SK-N-SH (cell line): ENCODE measurements around the gene NPAS3. TPM values are rescaled to one million over a fixed set of nuclear protein-coding genes. Genes with fewer than 3 reads are reported as not detected.

Source experiments
- CTCF ChIA-PET: fragments of 300-600, 350-600 bp; formaldehyde crosslinking; extraction: SDS; loops from one replicate; lab custom pipeline; 2021; lab: Yijun Ruan, JAX
- POLR2A ChIA-PET: fragments of 350-600 bp; sonication (Branson Sonifier 250); formaldehyde crosslinking; extraction: SDS; loops from one replicate; lab custom pipeline; 2020; ENCODE audit warnings: antibody characterized with exemption, inconsistent platforms; lab: Yijun Ruan, JAX
- DNase-seq: peaks from one replicate; pipeline ENCODE4 v3.0.0; 2012
- H2AFZ ChIP-seq: fragments of 200-600 bp; sonication (generic); 2 replicates; pipeline ENCODE4 v1.8.1; 2016; ENCODE audit warnings: antibody characterized with exemption, mild to moderate bottlenecking, low read depth
- H3F3A ChIP-seq: fragments of 200-600 bp; sonication (generic); replicated peaks from 2 replicates; pipeline ENCODE3; 2016; ENCODE audit warnings: antibody characterized with exemption, mild to moderate bottlenecking; ENCODE audit not compliant: insufficient read depth
- H3K27ac ChIP-seq, 2 experiments: fragments of 200-500 bp in 1 of 2; fragments of 200-600 bp in 1 of 2; sonication (Bioruptor generic) in 1 of 2; sonication (generic), shearing (Covaris generic) in 1 of 2; 2 replicates each; pipeline versions ENCODE4 v1.5.1 to v1.6.1; 2014 to 2016; ENCODE audit warnings: low read depth in 2 of 2, inconsistent platforms in 1 of 2, low read length in 1 of 2, mild to moderate bottlenecking in 1 of 2, mixed read lengths in 1 of 2
- H3K27me3 ChIP-seq: fragments of 200-600 bp; sonication (generic), shearing (Covaris generic); 2 replicates; pipeline ENCODE4 v1.6.1; 2016; ENCODE audit warnings: mixed run types; ENCODE audit not compliant: insufficient read depth
- H3K36me3 ChIP-seq, 2 experiments: fragments of 200-500 bp in 1 of 2; fragments of 200-600 bp in 1 of 2; sonication (Bioruptor generic) in 1 of 2; sonication (generic) in 1 of 2; replicated peaks in 1 of 2; 2 replicates each; pipeline versions ENCODE3 to v1.5.1; 2014 to 2016; ENCODE audit warnings: low read length in 1 of 2, mild to moderate bottlenecking in 1 of 2; ENCODE audit not compliant: insufficient read depth in 2 of 2, control insufficient read depth in 1 of 2
- H3K4me1 ChIP-seq, 2 experiments: fragments of 200-500 bp in 1 of 2; fragments of 200-600 bp in 1 of 2; sonication (Bioruptor generic) in 1 of 2; sonication (generic), shearing (Covaris generic) in 1 of 2; 2 replicates each; pipeline versions ENCODE4 v1.5.1 to v1.6.1; 2014 to 2016; ENCODE audit warnings: low read depth in 1 of 2, low read length in 1 of 2, mixed run types in 1 of 2; ENCODE audit not compliant: insufficient read depth in 2 of 2, control insufficient read depth in 1 of 2
- H3K4me2 ChIP-seq: fragments of 200-600 bp; sonication (generic), shearing (Covaris generic); 2 replicates; pipeline ENCODE4 v1.6.1; 2017; ENCODE audit warnings: mixed run types
- H3K4me3 ChIP-seq, 2 experiments: fragments of 200-500 bp in 1 of 2; fragments of 200-600 bp in 1 of 2; sonication (Bioruptor generic) in 1 of 2; sonication (generic), shearing (Covaris generic) in 1 of 2; 2 replicates each; pipeline versions ENCODE4 v1.5.1 to v1.8.1; 2014 to 2016; ENCODE audit warnings: low read depth in 2 of 2, inconsistent platforms in 1 of 2, low read length in 1 of 2, mild to moderate bottlenecking in 1 of 2, mixed read lengths in 1 of 2, moderate library complexity in 1 of 2
- H3K79me2 ChIP-seq: fragments of 200-600 bp; sonication (generic); 2 replicates; pipeline ENCODE4 v1.8.1; 2017; ENCODE audit warnings: mild to moderate bottlenecking; ENCODE audit not compliant: insufficient read depth
- H3K9ac ChIP-seq: fragments of 200-600 bp; sonication (generic); 2 replicates; pipeline ENCODE4 v1.6.1; 2017; ENCODE audit warnings: mixed run types
- H3K9me2 ChIP-seq: fragments of 200-600 bp; sonication (generic); 2 replicates; pipeline ENCODE4 v1.6.1; 2017; ENCODE audit warnings: mixed run types
- H3K9me3 ChIP-seq: fragments of 200-600 bp; sonication (generic); 2 replicates; pipeline ENCODE4 v1.6.1; 2017; ENCODE audit warnings: mixed run types, mild to moderate bottlenecking, moderate library complexity
- H4K20me1 ChIP-seq: fragments of 200-600 bp; sonication (generic); 2 replicates; pipeline ENCODE4 v1.6.1; 2017; ENCODE audit warnings: mild to moderate bottlenecking, mixed run types; ENCODE audit not compliant: insufficient read depth
- ELF1 ChIP-seq: IDR thresholded peaks from 2 replicates; pipeline ENCODE4 v1.4.0; 2012
- EP300 ChIP-seq, 2 experiments: IDR thresholded peaks; 2 replicates each; pipeline versions ENCODE4 v1.4.0 to v1.6.1; 2012; ENCODE audit warnings: borderline replicate concordance in 1 of 2, low read depth in 1 of 2, low read length in 1 of 2
- EZH2phosphoT487 ChIP-seq: fragments of 200-600 bp; sonication (generic); IDR thresholded peaks from 2 replicates; pipeline ENCODE4 v1.6.1; 2017; ENCODE audit warnings: low read depth, mixed run types, mild to moderate bottlenecking, antibody characterized with exemption, moderate library complexity, borderline replicate concordance
- FOXJ3 ChIP-seq: sonication (generic); formaldehyde crosslinking; IDR thresholded peaks from 2 replicates; pipeline ENCODE4 v1.5.1; 2020; ENCODE audit warnings: mild to moderate bottlenecking, missing genetic modification reagents
- POLR2AphosphoS5 ChIP-seq: IDR thresholded peaks from 2 replicates; pipeline ENCODE4 v1.6.1; 2012; ENCODE audit warnings: low read depth, low read length
- RFX5 ChIP-seq: IDR thresholded peaks from 2 replicates; pipeline ENCODE4 v1.6.1; 2012; ENCODE audit warnings: mild to moderate bottlenecking, improper control_type of control experiment, low read length
- SMC3 ChIP-seq: IDR thresholded peaks from 2 replicates; pipeline ENCODE4 v1.6.1; 2012; ENCODE audit warnings: low read depth, low read length, improper control_type of control experiment
- TAF1 ChIP-seq: IDR thresholded peaks from 2 replicates; pipeline ENCODE4 v1.6.1; 2012; ENCODE audit warnings: low read depth, mild to moderate bottlenecking, low read length, moderate library complexity, borderline replicate concordance
- TCF12 ChIP-seq: IDR thresholded peaks from 2 replicates; pipeline ENCODE4 v1.4.0; 2012
- TEAD4 ChIP-seq: IDR thresholded peaks from 2 replicates; pipeline ENCODE4 v1.4.0; 2012; ENCODE audit warnings: mild to moderate bottlenecking, borderline replicate concordance; ENCODE audit not compliant: insufficient read depth
- YY1 ChIP-seq: IDR thresholded peaks from 2 replicates; pipeline ENCODE4 v1.4.0; 2012; ENCODE audit warnings: low read depth, mild to moderate bottlenecking
- WGBS: methylation state at CpG from one replicate; pipeline ENCODE4 v1.1.6; 2017; ENCODE audit warnings: low lambda C conversion rate; 5-methylcytosine and 5-hydroxymethylcytosine counted together
- polyA plus RNA-seq, 3 experiments: library from polyadenylated mRNA; depleted of rRNA; stranded (reverse); fragments of >200 nt; gene quantifications; 2 replicates each; pipeline ENCODE4 v1.2.3, GENCODE V29; 2012
- TF ChIP-seq, protein P1 (sequence below): fragments of 150-350 bp; IDR thresholded peaks from 2 replicates; pipeline ENCODE4 v1.6.1; 2017; ENCODE audit warnings: antibody characterized with exemption, low read length, low read depth, borderline replicate concordance
- TF ChIP-seq, protein P2 (sequence below): fragments of 200-600 bp; sonication (generic); IDR thresholded peaks from 2 replicates; pipeline ENCODE4 v1.6.1; 2017; ENCODE audit warnings: antibody characterized with exemption, mild to moderate bottlenecking, moderate library complexity
- TF ChIP-seq, protein P3 (sequence below): fragments of 150-350 bp; IDR thresholded peaks from 2 replicates; pipeline ENCODE4 v1.6.1; 2016; ENCODE audit warnings: mild to moderate bottlenecking, low read depth, low read length
- TF ChIP-seq, protein P4 (sequence below): IDR thresholded peaks from 2 replicates; pipeline ENCODE4 v1.4.0; 2012; ENCODE audit warnings: low read depth, borderline replicate concordance

Gene NPAS3
- polyA plus RNA-seq, 1 of the 3 experiments (the other 2 are of a cell fraction) = 4.3 TPM

DNA sequence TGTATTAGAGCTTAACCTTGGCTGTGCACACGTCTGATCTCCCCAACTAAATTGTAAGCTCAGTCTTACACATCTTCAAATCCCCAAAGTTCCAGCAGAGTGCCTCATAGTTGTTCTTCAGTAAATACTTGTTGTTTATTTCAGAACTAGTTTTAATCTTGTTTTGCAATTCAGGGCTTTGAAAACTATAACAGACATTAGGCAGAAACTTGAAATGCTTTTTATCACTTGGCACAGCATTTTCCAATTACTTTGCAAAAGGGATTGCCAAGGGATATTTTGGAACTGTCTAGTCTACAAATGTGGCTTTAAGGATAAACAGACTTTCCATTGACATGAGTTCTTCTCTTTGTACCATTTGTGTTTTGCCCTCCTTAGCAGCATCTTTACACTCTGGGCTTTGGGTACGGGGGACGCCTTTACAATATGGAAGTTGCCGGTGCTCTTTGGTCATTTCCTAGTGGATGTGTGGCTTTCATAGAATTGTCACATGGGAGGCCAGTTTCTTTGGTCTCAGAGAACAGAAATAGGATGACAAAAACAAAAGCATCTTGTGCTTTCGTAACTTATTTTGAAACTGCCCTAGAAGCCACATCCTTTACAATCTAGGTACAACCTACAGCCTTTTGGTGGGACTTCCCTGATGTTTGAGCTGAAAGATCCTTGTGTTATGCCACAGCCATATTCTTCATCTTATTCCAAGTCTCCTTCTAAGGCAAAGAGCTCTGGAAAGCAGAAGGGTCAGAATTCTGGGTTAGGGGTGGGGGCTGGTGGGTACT, 96.9 kb downstream of the NPAS3 start:
- TF ChIP-seq EZH2phosphoT487 (no peak), TCF12 (no peak)
- TF ChIP-seq, protein P1, sequence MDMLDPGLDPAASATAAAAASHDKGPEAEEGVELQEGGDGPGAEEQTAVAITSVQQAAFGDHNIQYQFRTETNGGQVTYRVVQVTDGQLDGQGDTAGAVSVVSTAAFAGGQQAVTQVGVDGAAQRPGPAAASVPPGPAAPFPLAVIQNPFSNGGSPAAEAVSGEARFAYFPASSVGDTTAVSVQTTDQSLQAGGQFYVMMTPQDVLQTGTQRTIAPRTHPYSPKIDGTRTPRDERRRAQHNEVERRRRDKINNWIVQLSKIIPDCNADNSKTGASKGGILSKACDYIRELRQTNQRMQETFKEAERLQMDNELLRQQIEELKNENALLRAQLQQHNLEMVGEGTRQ = no peak

DNA sequence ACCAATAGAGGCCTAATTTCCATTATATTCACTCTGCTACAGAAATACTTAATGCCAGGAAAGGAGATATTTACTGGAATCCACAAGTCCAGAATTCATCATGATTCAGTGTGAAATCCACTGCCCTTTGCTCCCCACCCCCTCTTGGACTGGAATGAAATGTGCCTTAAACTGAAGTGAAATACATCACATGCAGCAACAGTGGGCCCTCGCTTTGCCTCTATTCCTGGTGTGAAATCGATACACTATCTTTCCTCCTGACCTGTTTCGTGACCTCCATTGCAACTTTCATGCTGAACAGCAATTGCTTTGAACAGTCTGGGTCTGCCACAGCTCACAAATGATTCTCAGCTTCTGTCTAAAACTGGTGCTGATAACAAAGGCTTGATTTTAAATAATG, 100.6 kb downstream of the NPAS3 start:
- Histone ChIP-seq H2AFZ (no peak overlapping the region), H3K9ac (no peak overlapping the region), H3K27ac (no peak overlapping the region), H3K4me1 (no peaks in the 10 kb centered on the region; a peak in 1 of 4 replicates), H3K4me3 (no peak overlapping the region), H3K9me2 (no peaks in the 10 kb centered on the region), H3K36me3 (no peaks in the 10 kb centered on the region), H3F3A (no peaks in the 10 kb centered on the region), H4K20me1 (no peaks in the 10 kb centered on the region), H3K79me2 (no peaks in the 10 kb centered on the region), H3K9me3 (no peaks in the 10 kb centered on the region), H3K27me3 (no peaks in the 10 kb centered on the region), H3K4me2 (no peak overlapping the region)
- TF ChIP-seq, protein P2, sequence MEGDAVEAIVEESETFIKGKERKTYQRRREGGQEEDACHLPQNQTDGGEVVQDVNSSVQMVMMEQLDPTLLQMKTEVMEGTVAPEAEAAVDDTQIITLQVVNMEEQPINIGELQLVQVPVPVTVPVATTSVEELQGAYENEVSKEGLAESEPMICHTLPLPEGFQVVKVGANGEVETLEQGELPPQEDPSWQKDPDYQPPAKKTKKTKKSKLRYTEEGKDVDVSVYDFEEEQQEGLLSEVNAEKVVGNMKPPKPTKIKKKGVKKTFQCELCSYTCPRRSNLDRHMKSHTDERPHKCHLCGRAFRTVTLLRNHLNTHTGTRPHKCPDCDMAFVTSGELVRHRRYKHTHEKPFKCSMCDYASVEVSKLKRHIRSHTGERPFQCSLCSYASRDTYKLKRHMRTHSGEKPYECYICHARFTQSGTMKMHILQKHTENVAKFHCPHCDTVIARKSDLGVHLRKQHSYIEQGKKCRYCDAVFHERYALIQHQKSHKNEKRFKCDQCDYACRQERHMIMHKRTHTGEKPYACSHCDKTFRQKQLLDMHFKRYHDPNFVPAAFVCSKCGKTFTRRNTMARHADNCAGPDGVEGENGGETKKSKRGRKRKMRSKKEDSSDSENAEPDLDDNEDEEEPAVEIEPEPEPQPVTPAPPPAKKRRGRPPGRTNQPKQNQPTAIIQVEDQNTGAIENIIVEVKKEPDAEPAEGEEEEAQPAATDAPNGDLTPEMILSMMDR = no peak
- TF ChIP-seq TAF1 (no peak), TEAD4 (no peak), RFX5 (no peak), POLR2AphosphoS5 (no peak), SMC3 (no peak), YY1 (no peak), EP300 (IDR thresholded peaks at IDR 0.05; ENCODE audit: borderline replicate concordance in 1 of 2, low read depth in 1 of 2, low read length in 1 of 2) (no peak), ELF1 (no peak), FOXJ3 (CRISPR knock-in tag) (no peak)
- TF ChIP-seq, protein P3, sequence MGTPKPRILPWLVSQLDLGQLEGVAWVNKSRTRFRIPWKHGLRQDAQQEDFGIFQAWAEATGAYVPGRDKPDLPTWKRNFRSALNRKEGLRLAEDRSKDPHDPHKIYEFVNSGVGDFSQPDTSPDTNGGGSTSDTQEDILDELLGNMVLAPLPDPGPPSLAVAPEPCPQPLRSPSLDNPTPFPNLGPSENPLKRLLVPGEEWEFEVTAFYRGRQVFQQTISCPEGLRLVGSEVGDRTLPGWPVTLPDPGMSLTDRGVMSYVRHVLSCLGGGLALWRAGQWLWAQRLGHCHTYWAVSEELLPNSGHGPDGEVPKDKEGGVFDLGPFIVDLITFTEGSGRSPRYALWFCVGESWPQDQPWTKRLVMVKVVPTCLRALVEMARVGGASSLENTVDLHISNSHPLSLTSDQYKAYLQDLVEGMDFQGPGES = no peak
- TF ChIP-seq, protein P4, sequence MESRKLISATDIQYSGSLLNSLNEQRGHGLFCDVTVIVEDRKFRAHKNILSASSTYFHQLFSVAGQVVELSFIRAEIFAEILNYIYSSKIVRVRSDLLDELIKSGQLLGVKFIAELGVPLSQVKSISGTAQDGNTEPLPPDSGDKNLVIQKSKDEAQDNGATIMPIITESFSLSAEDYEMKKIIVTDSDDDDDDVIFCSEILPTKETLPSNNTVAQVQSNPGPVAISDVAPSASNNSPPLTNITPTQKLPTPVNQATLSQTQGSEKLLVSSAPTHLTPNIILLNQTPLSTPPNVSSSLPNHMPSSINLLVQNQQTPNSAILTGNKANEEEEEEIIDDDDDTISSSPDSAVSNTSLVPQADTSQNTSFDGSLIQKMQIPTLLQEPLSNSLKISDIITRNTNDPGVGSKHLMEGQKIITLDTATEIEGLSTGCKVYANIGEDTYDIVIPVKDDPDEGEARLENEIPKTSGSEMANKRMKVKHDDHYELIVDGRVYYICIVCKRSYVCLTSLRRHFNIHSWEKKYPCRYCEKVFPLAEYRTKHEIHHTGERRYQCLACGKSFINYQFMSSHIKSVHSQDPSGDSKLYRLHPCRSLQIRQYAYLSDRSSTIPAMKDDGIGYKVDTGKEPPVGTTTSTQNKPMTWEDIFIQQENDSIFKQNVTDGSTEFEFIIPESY = no peak
- ChIA-PET POLR2A (no interaction called here), CTCF (no interaction called here)
- 81% methylated on average over 3 of the region's 3 CpGs for WGBS
- no peak for DNase-seq

More for the DNA sequence above, 96.9 kb downstream of the NPAS3 start:
- no peak overlapping the region for H3K9ac ChIP-seq
- no peaks in the 10 kb centered on the region for H3K9me3 ChIP-seq
- no peak for DNase-seq
- no peaks in the 10 kb centered on the region; a peak in 1 of 4 replicates for H3K4me1 ChIP-seq
- no peaks in the 10 kb centered on the region for H3K79me2 ChIP-seq
- POLR2A ChIA-PET = no interaction called here
- no peak overlapping the region for H2AFZ ChIP-seq
- no peak overlapping the region for H3K27ac ChIP-seq
- H3F3A ChIP-seq = no peaks in the 10 kb centered on the region
- 87% methylated on average over 5 of the region's 5 CpGs for WGBS
- CTCF ChIA-PET = interaction anchor here (1.8 kb wide), 1 partner anchor 9 kb away, joined by 4 read pairs; no protein-coding TSS in a partner anchor
- no peak overlapping the region for H3K4me3 ChIP-seq
- no peaks in the 10 kb centered on the region for H4K20me1 ChIP-seq
- H3K4me2 ChIP-seq = no peak overlapping the region
- H3K36me3 ChIP-seq = no peaks in the 10 kb centered on the region
- no peaks in the 10 kb centered on the region for H3K27me3 ChIP-seq
- H3K9me2 ChIP-seq = no peaks in the 10 kb centered on the region
